GM18867 (cell line): ENCODE data around the gene OR52N5.

Source experiments
- ATAC-seq: cut with Tn5 transposase; IDR thresholded peaks from one replicate; pipeline ENCODE4 v1.9.1; 2021; ENCODE audit warnings: mild to moderate bottlenecking, moderate library complexity; ENCODE audit not compliant: unreplicated experiment

The OR52N5 gene

DNA sequence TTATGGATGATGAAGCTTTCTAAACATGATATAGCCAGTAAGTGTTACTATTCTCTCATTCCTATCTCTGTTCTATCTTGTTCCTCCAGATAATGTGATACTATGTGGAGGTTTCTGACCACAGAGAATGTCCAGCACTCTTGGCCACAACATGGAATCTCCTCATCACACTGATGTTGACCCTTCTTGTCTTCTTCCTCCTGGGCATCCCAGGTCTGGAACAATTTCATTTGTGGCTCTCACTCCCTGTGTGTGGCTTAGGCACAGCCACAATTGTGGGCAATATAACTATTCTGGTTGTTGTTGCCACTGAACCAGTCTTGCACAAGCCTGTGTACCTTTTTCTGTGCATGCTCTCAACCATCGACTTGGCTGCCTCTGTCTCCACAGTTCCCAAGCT lies 56.8 kb downstream of the OR52N5 start:
- ATAC-seq, result no peak
